DMS153 (cell line): ENCODE results near the gene C21orf58.

ENCODE experiments used
- DNase-seq: peaks from one replicate; lab custom pipeline; 2025; lab: John Stamatoyannopoulos, UW

C21orf58 gene

DNA sequence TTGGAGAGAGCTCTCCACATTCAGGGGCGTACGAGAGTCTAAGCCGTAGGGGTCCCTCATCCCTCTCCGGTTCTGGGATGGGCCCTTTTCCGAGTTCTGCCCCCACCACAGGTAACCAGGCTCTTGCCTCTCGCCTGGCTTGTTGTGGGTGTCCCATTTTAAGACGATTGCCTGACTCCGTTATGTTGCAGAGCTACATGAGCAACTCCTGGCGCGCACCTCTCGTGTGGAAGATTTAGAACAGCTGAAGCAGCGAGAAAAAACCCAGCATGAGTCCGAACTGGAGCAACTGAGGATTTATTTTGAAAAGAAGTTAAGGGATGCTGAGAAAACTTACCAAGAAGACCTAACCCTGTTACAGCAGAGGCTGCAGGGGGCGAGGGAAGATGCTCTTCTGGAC, 29.2 kb upstream of the C21orf58 start:
- no peak for DNase-seq

GRCh38 chr21:46352164-46352515, 28.5 kb upstream of the C21orf58 start:
- no peak for DNase-seq

DNA sequence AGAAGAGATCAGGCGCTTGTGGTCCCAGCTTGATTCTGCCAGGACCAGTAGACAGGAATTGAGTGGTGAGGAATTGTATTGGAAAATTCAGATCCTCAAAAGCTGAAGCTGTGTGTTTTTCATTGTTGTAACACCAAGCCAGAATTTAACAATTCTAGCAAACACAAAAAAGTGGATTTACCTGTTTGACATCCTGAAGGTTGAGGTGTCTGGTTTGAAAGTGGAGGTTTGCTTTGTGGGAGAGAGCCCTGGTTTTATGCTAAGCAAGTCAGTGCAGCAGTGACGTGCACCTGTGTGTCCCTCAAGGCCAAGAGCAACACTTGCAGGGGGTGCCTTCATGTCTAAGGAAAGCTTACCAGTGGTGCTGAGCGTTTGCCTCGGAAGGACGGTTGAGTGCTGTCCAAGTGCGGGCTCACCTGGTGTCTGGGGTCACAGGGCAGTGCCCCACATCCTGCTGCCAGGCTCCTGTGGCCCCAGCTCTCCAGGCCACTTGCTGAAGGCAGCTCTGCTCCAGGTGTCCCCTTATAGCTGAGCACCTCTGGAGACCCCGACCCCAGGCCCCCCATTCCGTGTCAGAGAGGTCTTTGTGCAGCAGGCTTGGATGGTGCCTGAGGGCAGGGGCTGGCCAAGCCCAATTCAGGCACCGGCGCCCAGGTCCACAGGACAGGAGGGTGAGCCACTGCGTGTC, 27.9 kb upstream of the C21orf58 start:
- no peak for DNase-seq

DNA sequence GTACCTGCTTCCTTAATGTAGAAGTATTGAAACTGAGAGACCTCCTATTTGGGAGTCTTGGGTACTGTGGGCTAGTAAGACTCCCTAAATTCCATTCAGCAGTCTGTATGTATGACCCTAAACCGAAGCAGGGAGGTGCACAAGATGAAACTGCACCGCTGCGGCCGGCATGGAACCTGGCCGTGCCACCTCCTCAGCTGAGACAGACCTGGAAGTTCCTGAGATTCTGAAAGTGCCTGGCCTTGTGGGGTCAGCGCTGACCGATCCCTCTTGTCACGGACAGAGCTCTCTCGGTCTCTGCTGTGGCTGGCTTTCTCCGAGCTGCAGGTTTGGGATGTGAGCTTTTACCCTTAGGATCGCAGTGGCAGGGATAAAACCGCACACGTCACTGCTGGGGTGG, 27.3 kb upstream of the C21orf58 start:
- no peak for DNase-seq

DNA sequence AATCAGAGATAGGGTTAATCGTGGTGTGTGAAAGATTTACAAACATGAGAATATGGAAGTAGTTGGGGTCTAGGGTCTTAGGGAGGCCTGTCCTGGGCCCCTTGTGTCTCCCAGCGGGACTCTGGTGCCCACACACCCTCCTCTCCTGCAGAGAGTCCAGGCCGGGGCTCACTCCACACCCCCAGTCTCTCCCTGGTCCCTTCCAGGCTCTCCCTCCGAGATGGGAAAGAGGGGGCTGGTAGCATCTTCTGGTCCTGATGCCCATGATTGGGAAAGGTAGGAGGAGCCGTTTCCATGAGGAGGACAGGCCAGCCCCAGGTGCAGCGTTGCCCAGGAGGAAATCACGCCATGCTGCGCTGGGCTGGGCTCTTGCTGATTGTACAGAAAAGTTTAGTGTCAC, 26.9 kb upstream of the C21orf58 start:
- DNase-seq = no peak

GRCh38 chr21:46349134-46349760, 25.6 kb upstream of the C21orf58 start:
- no peak for DNase-seq

- DNase-seq = no peak
Measured at GRCh38 chr21:46347791-46348381, 24.2 kb upstream of the C21orf58 start.

- DNase-seq = no peak
Measured at GRCh38 chr21:46347203-46347550, 23.5 kb upstream of the C21orf58 start.

GRCh38 chr21:46346296-46347202, 22.9 kb upstream of the C21orf58 start:
- no peak for DNase-seq

DNA sequence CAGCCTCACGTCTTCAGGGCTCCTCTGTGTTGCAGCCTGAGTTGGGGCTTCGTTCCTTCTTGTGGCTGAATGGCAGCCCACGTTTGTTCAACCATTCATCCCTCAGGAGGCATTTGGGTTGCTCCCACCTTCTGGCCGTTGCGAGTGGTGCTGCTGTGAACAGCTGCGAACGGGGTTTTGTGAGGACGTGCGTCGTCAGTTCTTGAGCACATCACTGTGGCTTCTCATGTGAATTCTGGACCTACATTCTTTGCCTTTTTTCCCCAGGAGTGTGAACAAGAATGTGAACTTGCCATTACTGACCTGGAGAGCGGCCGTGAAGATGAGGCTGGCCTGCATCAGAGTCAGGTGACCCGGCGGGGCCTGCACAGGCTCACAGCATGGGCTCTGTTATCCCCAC, 22.2 kb upstream of the C21orf58 start:
- DNase-seq = no peak

DNA sequence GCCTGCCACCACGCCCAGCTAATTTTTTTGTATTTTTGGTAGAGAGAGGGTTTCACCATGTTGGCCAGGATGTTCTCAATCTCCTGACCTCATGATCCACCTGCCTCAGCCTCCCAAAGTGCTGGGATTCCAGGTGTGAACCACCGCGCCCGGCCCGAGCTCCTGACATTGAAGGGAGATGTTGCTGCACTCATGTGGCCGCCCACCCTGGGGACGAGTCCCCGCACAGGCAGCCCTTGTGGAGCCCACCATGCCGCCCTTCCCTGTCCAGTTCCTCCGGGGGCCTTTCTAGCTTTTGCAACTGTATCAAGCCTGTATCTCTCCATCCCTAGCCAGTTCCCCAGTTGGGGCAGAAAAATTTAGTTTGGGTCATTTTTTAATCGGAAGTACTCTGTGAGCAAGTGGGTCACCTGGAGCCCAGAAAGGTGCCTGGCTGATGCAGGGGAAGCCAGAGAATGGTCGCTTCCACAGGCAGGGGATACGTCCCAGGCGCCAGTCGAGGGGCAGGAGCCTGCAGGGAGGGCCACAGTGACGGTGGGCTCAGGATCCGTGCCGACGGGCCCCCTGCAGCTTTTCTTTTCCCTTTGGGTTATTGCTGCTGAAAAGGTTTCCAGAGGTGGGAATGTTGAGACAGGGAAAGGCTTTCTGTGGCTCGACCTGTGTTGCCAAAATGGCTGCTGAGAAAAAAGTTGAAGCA, 20.7 kb upstream of the C21orf58 start:
- DNase-seq = no peak

GRCh38 chr21:46340998-46341397, 17.3 kb upstream of the C21orf58 start:
- no peak for DNase-seq

DNA sequence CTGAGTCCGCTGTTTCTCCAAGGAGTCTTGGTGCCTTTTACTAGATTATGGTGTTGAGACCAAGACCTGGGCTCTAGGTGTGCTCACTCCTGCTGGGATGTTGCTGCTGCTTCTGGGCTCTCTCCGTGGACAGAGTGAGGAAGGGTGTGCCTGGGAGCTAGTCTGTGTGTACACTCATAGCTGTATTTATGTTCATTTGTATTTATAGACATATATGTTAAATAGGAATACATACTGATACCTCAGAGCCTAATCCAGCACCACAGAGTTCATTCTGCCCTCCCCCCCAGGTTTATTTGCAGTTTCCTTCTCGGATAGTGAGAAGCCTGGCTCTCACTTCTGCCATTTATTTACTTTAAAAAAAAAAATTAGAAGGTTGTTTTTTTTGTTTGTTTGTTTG, 12.9 kb upstream of the C21orf58 start:
- no peak for DNase-seq

- DNase-seq = no peak
Measured at GRCh38 chr21:46334351-46335140, 10.9 kb upstream of the C21orf58 start.

DNA sequence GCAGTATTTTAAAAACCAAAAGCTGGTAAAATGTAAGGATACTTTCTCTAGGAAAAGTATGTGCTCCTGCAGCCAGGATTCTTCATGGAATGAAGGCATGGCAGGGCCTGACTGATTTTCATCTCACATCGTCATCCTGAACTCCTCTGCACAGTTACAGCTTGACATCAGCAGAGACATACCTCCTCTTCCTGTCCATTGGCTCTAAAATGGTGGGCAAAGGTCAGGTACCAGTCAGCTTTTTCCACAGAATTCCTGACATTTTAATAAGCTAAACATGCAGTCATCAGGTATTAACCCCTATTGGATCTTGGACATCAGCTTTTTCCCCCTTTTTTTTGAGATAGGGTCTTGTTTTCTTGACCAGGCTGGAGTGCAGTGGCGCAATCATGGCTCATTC, 6.1 kb upstream of the C21orf58 start:
- DNase-seq = no peak

GRCh38 chr21:46328151-46328550, 4.5 kb upstream of the C21orf58 start:
- DNase-seq = no peak

GRCh38 chr21:46327711-46328110, 4.0 kb upstream of the C21orf58 start:
- no peak for DNase-seq

- DNase-seq = peak; percentile 18
Measured at GRCh38 chr21:46326110-46326703, 2.5 kb upstream of the C21orf58 start.

DNA sequence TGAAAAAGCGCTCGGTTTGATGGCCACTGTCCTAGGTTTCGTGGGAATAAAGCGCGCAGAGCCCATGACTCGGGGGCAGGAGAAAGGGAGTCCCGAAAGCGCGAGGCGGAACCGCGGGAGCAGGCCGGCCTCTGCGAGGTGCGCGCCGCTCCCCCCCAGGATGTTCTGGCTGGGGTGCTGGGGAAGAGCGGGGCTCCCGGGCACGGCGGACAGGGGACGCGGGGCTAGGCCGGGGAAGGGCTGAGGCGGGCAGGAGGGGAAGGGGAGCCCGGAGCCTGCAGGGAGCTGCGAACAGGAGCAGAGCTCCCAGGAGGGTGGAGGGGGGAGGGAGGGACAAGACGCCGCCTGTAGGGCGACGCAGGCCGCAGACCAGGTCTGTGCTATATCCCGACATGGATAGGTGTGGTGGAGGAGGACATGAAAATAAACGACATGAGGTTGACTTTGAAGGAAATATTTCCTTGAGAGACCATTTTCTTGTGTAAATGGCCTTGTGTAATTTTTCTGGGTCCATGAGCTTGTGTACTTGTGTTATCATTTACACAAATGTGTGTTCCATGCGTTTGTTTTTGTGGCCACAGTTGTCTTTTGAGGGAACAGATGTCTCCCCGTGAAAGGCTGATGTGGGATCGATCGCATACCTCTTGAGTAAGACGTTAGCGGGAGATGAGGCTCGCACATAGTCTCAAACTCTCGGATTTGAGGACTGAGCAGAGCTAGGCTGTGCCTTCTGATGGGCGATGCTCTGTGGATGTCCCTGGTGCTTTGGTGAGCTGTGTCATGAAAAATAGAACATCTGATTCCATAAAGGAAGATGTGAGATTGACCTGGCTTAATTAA, 1.6 kb upstream of the C21orf58 start:
- DNase-seq = peak; percentile 33
